GM12892 (cell line): ENCODE measurements around the gene RIC1.
A peak's percentile ranks its signal among the peaks of the same experiment; 100 is the strongest.
"Not testable (repeated sequence)": the region's sequence is repeated elsewhere in the genome, so short reads cannot be mapped to it uniquely, and the experiment has no call there.

Experiments used
- DNase-seq: peaks from one replicate; pipeline ENCODE4 v3.0.0; 2011; ENCODE audit not compliant: insufficient read length
- FAIRE-seq: peaks from 2 replicates; lab custom pipeline; 2011; peaks lifted over from hg19 to GRCh38; lab: Jason Lieb, UNC
- POLR2A ChIP-seq: IDR thresholded peaks from 2 replicates; pipeline ENCODE4 v1.6.1; 2011; ENCODE audit warnings: low read depth, low read length, control low read depth
- POLR2AphosphoS5 ChIP-seq: IDR thresholded peaks from 2 replicates; pipeline ENCODE4 v1.6.1; 2011; ENCODE audit warnings: low read depth, low read length, control low read depth
- TAF1 ChIP-seq: IDR thresholded peaks from 2 replicates; pipeline ENCODE4 v1.6.1; 2011; ENCODE audit warnings: low read depth, mild to moderate bottlenecking, control low read depth, low read length, borderline replicate concordance

The RIC1 gene

DNA sequence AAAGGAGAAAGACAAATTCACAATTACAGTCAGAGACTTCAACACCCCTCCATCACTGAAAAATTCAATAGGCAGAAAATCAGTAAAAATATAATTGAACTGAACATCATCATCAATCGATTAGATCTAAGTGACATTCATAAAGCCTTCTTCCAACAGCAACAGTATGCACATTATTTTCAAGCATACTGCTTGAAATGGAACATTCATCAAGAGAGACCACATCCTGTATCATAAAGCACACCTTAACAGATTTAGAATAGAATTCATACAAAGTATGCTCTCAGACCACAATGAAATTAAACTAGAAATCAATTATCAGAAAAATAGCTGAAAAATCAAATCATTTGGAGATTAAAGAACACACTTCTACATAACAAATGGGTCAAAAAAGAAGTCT, 164.9 kb downstream of the RIC1 start:
- FAIRE-seq (no peak), DNase-seq (no peak)
- TF ChIP-seq POLR2AphosphoS5, result no peak
- TF ChIP-seq TAF1, result no peak
- TF ChIP-seq POLR2A, result no peak

DNA sequence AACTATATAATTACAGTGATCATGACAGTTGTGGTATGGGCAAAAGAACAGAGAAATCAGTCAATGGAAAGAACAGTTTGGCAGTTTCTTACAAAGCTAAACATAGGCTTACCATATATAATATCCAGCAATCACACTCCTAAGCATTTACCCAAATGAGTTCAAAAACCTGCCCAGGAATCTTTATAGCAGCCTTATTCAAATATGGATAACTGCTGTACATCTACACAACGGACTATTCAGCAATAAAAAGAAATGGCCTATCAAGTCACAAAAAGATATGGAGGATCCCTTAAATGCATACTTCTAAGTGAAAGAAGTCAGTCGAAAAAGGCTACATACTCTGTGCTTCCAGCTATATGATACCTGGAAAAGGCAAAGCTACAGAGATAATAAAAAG, 167.4 kb downstream of the RIC1 start:
- FAIRE-seq, result no peak
- TF ChIP-seq TAF1 (no peak), POLR2A (no peak), POLR2AphosphoS5 (no peak)
- no peak for DNase-seq

DNA sequence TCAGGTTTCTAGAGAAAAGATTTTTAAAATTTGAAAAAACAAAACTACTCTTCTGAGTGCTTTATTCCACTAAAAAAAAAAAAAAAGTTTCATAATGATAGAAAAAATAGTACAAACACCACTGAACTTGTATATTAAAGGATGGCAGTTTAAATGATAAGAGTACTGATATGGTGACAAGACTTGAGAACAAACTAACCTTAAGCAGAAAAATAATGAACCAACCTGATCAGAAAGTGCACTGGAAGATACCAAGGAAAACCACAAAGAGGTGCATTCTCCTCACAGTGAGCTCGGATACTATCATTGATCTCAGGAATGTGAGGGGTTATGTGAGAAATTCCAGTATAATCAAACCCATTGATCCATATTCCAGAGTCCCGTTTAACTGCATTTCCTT, 169.7 kb downstream of the RIC1 start:
- FAIRE-seq (no peak), DNase-seq (no peak)
- no peak for TF ChIP-seq POLR2A
- no peak for TF ChIP-seq POLR2AphosphoS5
- no peak for TF ChIP-seq TAF1

DNA sequence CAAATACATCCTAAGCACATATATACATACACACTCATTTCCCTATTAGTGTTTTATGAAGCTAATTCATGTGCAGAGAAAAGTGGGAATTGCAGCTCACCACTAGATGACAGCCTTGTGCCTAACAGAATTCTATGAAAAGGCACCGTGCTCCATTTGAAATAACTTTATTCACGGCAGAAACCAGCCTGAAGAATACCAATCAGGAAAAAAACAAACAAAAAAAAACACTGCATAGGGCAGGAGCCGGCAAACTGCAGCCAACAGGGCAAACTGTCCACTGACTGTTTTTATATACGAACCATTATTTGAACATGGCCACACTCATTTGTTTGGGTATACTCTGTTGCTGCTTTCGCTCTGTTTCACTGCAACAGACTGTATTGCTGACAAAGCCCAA, 170.4 kb downstream of the RIC1 start:
- DNase-seq (no peak), FAIRE-seq (no peak)
- TF ChIP-seq TAF1 (no peak), POLR2A (no peak), POLR2AphosphoS5 (no peak)

GRCh38 chr9:5800378-5800777, 171.5 kb downstream of the RIC1 start:
- not testable (repeated sequence) for DNase-seq, FAIRE-seq

- no peak for TF ChIP-seq POLR2A
- TF ChIP-seq TAF1, result no peak
- no peak for TF ChIP-seq POLR2AphosphoS5
- DNase-seq (no peak), FAIRE-seq (no peak)
Observed at GRCh38 chr9:5800969-5801738, 172.2 kb downstream of the RIC1 start.

DNA sequence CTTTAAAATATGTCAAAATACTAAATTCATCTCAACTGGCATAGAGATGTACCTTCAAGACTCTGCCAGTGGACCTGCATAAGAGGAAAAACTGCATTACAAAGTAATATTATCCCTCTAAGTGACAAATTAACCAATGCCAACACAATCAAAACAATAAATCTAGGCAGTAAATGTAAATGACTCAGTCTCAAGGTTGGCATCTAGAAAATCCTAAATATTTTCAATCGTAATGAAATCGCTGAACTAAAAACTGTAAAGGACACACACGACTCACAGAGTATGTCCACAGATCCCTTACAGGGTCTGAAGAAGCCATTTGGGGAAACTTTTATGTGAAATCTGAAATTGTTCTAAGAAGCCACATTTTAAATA, 172.8 kb downstream of the RIC1 start:
- DNase-seq (no peak), FAIRE-seq (no peak)
- TF ChIP-seq POLR2AphosphoS5 (no peak), POLR2A (no peak), TAF1 (no peak)

DNA sequence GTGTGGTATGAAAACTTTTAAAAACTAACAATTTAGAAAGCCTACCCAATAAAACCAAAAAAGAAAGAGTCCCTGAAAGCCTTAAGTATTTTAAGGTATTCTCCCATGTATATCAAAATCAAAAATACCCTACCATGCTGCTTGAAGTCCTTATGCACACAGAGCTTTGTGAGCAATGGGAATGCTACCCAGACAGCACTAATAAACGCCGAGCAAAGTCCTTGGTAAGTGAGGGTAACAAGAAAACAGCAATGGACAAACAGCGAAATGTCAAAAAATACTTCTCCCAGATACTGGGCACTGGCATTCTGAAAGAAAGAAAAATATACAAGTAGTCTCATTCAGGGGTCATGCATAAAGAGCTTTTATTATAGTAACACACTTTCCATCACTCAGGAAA, 176.6 kb downstream of the RIC1 start:
- DNase-seq (no peak), FAIRE-seq (no peak)
- TF ChIP-seq POLR2AphosphoS5 (no peak), TAF1 (no peak), POLR2A (no peak)

GRCh38 chr9:5811751-5812150, 182.8 kb downstream of the RIC1 start:
- TF ChIP-seq POLR2AphosphoS5, result no peak
- TF ChIP-seq POLR2A, result no peak
- no peak for TF ChIP-seq TAF1
- no peak for DNase-seq
- FAIRE-seq, result peak; percentile 73

DNA sequence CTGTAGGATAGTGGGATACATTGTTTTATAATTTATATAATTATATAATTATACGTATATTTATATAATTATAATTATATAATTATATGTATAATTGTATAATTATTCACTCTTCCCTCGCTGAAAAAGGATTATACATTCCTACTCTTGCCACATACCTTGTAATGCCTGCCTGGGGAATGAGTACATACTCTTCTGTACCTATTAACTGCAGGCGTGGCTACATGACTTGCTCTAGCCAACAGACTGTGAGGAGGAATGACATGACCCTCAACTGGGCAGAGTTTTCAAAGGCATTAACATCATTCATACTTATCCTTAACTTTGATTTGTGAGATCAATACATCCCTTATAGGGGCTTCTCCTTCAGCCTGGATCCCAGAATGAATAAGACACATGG, 184.9 kb downstream of the RIC1 start:
- FAIRE-seq (no peak), DNase-seq (no peak)
- TF ChIP-seq TAF1, result no peak
- TF ChIP-seq POLR2A, result no peak
- TF ChIP-seq POLR2AphosphoS5, result no peak

DNA sequence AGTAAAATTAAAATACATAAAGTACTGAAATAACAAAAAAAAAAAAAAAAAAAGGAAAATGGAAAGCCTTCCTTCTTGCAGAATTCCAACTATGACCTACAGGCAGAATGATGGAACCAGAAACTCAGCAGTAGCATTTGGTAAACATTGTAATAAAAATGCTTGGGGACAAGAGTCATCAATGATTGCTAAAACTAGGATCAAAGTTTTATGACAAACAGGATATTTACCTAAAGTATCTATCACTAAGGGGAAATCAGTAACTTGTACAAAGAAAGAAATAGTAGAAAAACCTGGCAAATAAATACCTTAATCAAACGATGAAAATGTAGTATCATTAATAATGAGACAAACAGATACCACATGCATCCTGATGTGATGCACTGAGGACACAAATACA, 186.6 kb downstream of the RIC1 start:
- TF ChIP-seq POLR2A (no peak), TAF1 (no peak), POLR2AphosphoS5 (no peak)
- no peak for DNase-seq
- FAIRE-seq, result no peak

DNA sequence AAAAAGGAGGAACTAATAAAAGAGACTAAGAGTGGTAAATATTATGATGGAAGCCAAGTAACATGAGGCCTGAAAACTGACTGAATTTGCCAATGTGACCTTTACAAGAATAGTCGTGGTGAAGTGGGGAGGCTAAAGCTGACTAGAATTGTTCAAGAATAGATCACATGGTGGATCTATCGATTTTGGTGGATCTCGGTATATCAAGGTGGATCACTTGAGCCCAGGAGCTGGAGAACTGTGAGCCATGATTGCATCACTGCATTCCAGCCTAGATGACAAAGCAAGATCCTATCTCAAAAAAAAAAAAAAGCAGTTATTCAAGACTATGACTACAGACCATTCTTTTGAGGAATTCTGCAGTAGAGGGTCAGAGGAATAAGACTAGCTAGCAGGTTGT, 189.0 kb downstream of the RIC1 start:
- TF ChIP-seq POLR2A (no peak), TAF1 (no peak), POLR2AphosphoS5 (no peak)
- DNase-seq, result no peak
- FAIRE-seq, result no peak
